ENCODE results near the gene SEC14L6.

- no peak for TF ChIP-seq CTCF (IDR thresholded peaks at IDR 0.05; ENCODE audit: low read depth, low read length, poor library complexity, severe bottlenecking)
- TF ChIP-seq EZH2phosphoT487 (IDR thresholded peaks at IDR 0.05; ENCODE audit: borderline replicate concordance, low read length), result no peak
These were observed 3.7 kb downstream of the SEC14L6 start for GRCh38 chr22:30542811-30543188.

All from DOHH2 (cell line).